Skin of body (tissue), 2 donors: ENCODE data around the gene ATP9B. TPM values are rescaled to one million over a fixed set of nuclear protein-coding genes. Genes with fewer than 3 reads are reported as not detected.

Source experiments
- DNase-seq: peaks from one replicate; lab custom pipeline; 2025; lab: John Stamatoyannopoulos, UW
- total RNA-seq: library from RNA; depleted of rRNA; stranded (reverse); fragments of >200 nt; gene quantifications from one replicate; pipeline ENCODE4 v1.2.3, GENCODE V29; 2014

ATP9B gene
- total RNA-seq, 1 donor from 2014 or later, result 49.0 TPM

GRCh38 chr18:79199691-79200374, 130.6 kb downstream of the ATP9B start:
- DNase-seq, result no peak

GRCh38 chr18:79200546-79201268, 131.5 kb downstream of the ATP9B start:
- DNase-seq, result peak; percentile 9

GRCh38 chr18:79203017-79203605, 133.9 kb downstream of the ATP9B start:
- no peak for DNase-seq

- DNase-seq, result no peak
Measured at GRCh38 chr18:79204889-79205807, 136.0 kb downstream of the ATP9B start.

- no peak for DNase-seq
Measured at GRCh38 chr18:79206444-79206843, 137.2 kb downstream of the ATP9B start.

GRCh38 chr18:79208906-79209305, 139.7 kb downstream of the ATP9B start:
- no peak for DNase-seq

- no peak for DNase-seq
Measured at GRCh38 chr18:79210002-79210910, 141.1 kb downstream of the ATP9B start.

- DNase-seq, result no peak
Measured at GRCh38 chr18:79211844-79212243, 142.7 kb downstream of the ATP9B start.

GRCh38 chr18:79214056-79214455, 144.9 kb downstream of the ATP9B start:
- DNase-seq, result no peak

- no peak for DNase-seq
Measured at GRCh38 chr18:79216176-79216575, 147.0 kb downstream of the ATP9B start.

GRCh38 chr18:79217979-79218604, 148.9 kb downstream of the ATP9B start:
- DNase-seq, result no peak

- DNase-seq, result no peak
Measured at GRCh38 chr18:79218605-79219190, 149.5 kb downstream of the ATP9B start.

GRCh38 chr18:79221136-79221535, 151.9 kb downstream of the ATP9B start:
- DNase-seq, result no peak

GRCh38 chr18:79222790-79223189, 153.6 kb downstream of the ATP9B start:
- no peak for DNase-seq

GRCh38 chr18:79223431-79223830, 154.2 kb downstream of the ATP9B start:
- no peak for DNase-seq

- no peak for DNase-seq
Measured at GRCh38 chr18:79224381-79224780, 155.2 kb downstream of the ATP9B start.

- DNase-seq, result no peak
Measured at GRCh38 chr18:79227621-79228020, 158.4 kb downstream of the ATP9B start.

- no peak for DNase-seq
Measured at GRCh38 chr18:79229431-79229830, 160.2 kb downstream of the ATP9B start.

- no peak for DNase-seq
Measured at GRCh38 chr18:79234438-79234837, 165.2 kb downstream of the ATP9B start.

GRCh38 chr18:79239631-79240030, 170.4 kb downstream of the ATP9B start:
- no peak for DNase-seq
